SK-N-SH treated with all-trans-retinoic acid at 6 μM for 48 hours (cell line): Measurements from ENCODE around the gene RPL35.
A peak's percentile ranks its signal among the peaks of the same experiment; 100 is the strongest.

Experiments
- ATAC-seq: fragments of 200-7000 bp; cut with Tn5 transposase; 3 replicates; pipeline ENCODE4 v1.9.1; 2020; ENCODE audit warnings: mild to moderate bottlenecking, moderate library complexity
- ARNTL ChIP-seq: fragments of 450-650 bp; formaldehyde crosslinking; IDR thresholded peaks from 2 replicates; pipeline ENCODE4 v1.5.0; 2020; ENCODE audit warnings: low read depth, mild to moderate bottlenecking, moderate library complexity, borderline replicate concordance
- BACH2 ChIP-seq: fragments of 250-450 bp; sonication (Bioruptor Pico); IDR thresholded peaks from 2 replicates; pipeline ENCODE4 v1.9.0; 2021; ENCODE audit warnings: mild to moderate bottlenecking, borderline replicate concordance
- GLIS3 ChIP-seq: fragments of 250-450 bp; sonication (Bioruptor Pico); IDR thresholded peaks from 2 replicates; pipeline ENCODE4 v1.5.0; 2020; ENCODE audit warnings: mild to moderate bottlenecking, moderate library complexity
- ISL1 ChIP-seq: fragments of 250-450 bp; sonication (Bioruptor Pico); IDR thresholded peaks from 2 replicates; pipeline ENCODE4 v2.1.2; 2022; ENCODE audit warnings: mild to moderate bottlenecking, moderate library complexity
- OSR1 ChIP-seq: fragments of 250-450 bp; sonication (Bioruptor Pico); IDR thresholded peaks from 2 replicates; pipeline ENCODE4 v1.8.0; 2022; ENCODE audit warnings: moderate library complexity, mild to moderate bottlenecking, inconsistent platforms
- PPARA ChIP-seq: fragments of 250-450 bp; sonication (Bioruptor Pico); IDR thresholded peaks from 2 replicates; pipeline ENCODE4 v1.5.0; 2020; ENCODE audit warnings: mild to moderate bottlenecking, borderline replicate concordance
- RARB ChIP-seq: fragments of 250-450 bp; sonication (Bioruptor Pico); IDR thresholded peaks from 2 replicates; pipeline ENCODE4 v1.8.0; 2021; ENCODE audit warnings: mild to moderate bottlenecking, moderate library complexity
- SNAI2 ChIP-seq: fragments of 250-450 bp; sonication (Bioruptor Pico); IDR thresholded peaks from 2 replicates; pipeline ENCODE4 v1.5.0; 2020; ENCODE audit warnings: mild to moderate bottlenecking, moderate library complexity
- TCF4 ChIP-seq: fragments of 250-450 bp; sonication (Bioruptor Pico); IDR thresholded peaks from 2 replicates; pipeline ENCODE4 v1.8.0; 2021; ENCODE audit warnings: mild to moderate bottlenecking, moderate library complexity, borderline replicate concordance
- TOX ChIP-seq: fragments of 250-450 bp; sonication (Bioruptor Pico); IDR thresholded peaks from 2 replicates; pipeline ENCODE4 v1.8.0; 2021; ENCODE audit warnings: mild to moderate bottlenecking, moderate library complexity, borderline replicate concordance
- TSHZ2 ChIP-seq: fragments of 250-450 bp; sonication (Bioruptor Pico); IDR thresholded peaks from 2 replicates; pipeline ENCODE4 v1.5.0; 2020; ENCODE audit warnings: mild to moderate bottlenecking, moderate library complexity
- ZC3H10 ChIP-seq: fragments of 250-450 bp; sonication (Bioruptor Pico); IDR thresholded peaks from 2 replicates; pipeline ENCODE4 v1.5.1; 2021; ENCODE audit warnings: mild to moderate bottlenecking, moderate library complexity
- ZFP3 ChIP-seq: fragments of 250-450 bp; sonication (Bioruptor Pico); IDR thresholded peaks from 2 replicates; pipeline ENCODE4 v1.5.0; 2020; ENCODE audit warnings: mild to moderate bottlenecking, moderate library complexity
- ZFP30 ChIP-seq: fragments of 450-650 bp; formaldehyde crosslinking; IDR thresholded peaks from 2 replicates; pipeline ENCODE4 v1.5.0; 2022; ENCODE audit warnings: mild to moderate bottlenecking, moderate library complexity
- ZNF565 ChIP-seq: fragments of 450-650 bp; formaldehyde crosslinking; conservative IDR thresholded peaks from 2 replicates; pipeline ENCODE4 v1.5.0; 2020; ENCODE audit warnings: low read depth, mild to moderate bottlenecking, moderate library complexity
- ZNF70 ChIP-seq: fragments of 450-650 bp; formaldehyde crosslinking; IDR thresholded peaks from 2 replicates; pipeline ENCODE4 v1.5.0; 2020; ENCODE audit warnings: mild to moderate bottlenecking, moderate library complexity
- ZNF8 ChIP-seq: fragments of 450-650 bp; formaldehyde crosslinking; IDR thresholded peaks from 2 replicates; pipeline ENCODE4 v1.5.0; 2020; ENCODE audit warnings: mild to moderate bottlenecking, moderate library complexity
- TF ChIP-seq, protein P1 (sequence below): fragments of 250-450 bp; sonication (Bioruptor Pico); IDR thresholded peaks from 2 replicates; pipeline ENCODE4 v1.5.1; 2020; ENCODE audit warnings: low read depth, mild to moderate bottlenecking, moderate library complexity
- TF ChIP-seq, protein P2 (sequence below): fragments of 250-450 bp; sonication (Bioruptor Pico); IDR thresholded peaks from 2 replicates; pipeline ENCODE4 v1.8.0; 2020; ENCODE audit warnings: mild to moderate bottlenecking, moderate library complexity, borderline replicate concordance

RPL35 gene

GRCh38 chr9:124861342-124862229 is at the start of gene RPL35, which contains the start of gene ARPC5L:
Gene RPL35, minus strand, starts transcription at chr9:124861957. Its CDS starts 45 bp downstream, at chr9:124861912.
Gene ARPC5L, plus strand, starts transcription at chr9:124862130. Its CDS starts 7,161 bp downstream, at chr9:124869291.
- peak; percentile 95 for ATAC-seq
- no peak for TF ChIP-seq TOX
- 0 out of 2 replicates have a peak, but pooled peaks have one; percentile 26 for TF ChIP-seq TSHZ2 (CRISPR knock-in tag)

DNA sequence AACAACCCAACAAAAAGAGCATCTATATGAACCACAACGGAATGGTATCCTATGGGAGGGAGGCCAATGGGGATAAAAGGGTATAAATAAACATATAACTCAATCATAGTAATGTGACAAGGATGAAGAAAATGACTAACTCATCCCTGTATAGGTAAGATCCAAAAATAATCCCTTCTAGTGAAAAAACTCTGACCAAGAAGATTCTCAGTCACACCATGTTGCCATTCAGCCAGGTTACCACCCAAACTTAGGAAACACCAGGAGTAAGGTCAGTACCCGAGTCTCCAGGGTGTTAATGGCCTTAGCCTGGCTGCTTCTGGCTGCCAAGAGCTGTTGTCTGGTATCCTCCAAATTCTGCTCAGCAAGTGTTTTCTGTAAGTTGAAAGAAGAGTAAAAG is 46.3 kb upstream of the RPL35 start:
- TF ChIP-seq TCF4 (CRISPR knock-in tag) (no peak), ZC3H10 (CRISPR knock-in tag) (no peak), RARB (no peak), SNAI2 (CRISPR knock-in tag) (no peak), ZNF70 (no peak), GLIS3 (CRISPR knock-in tag) (no peak), ZNF565 (CRISPR knock-in tag) (no peak), ZFP3 (CRISPR knock-in tag) (no peak), ISL1 (CRISPR knock-in tag) (no peak), ZNF8 (no peak), ARNTL (CRISPR knock-in tag) (no peak), OSR1 (CRISPR knock-in tag) (no peak), ZFP30 (CRISPR knock-in tag) (no peak), TSHZ2 (CRISPR knock-in tag) (no peak), BACH2 (CRISPR knock-in tag) (no peak)
- TF ChIP-seq, protein P1, sequence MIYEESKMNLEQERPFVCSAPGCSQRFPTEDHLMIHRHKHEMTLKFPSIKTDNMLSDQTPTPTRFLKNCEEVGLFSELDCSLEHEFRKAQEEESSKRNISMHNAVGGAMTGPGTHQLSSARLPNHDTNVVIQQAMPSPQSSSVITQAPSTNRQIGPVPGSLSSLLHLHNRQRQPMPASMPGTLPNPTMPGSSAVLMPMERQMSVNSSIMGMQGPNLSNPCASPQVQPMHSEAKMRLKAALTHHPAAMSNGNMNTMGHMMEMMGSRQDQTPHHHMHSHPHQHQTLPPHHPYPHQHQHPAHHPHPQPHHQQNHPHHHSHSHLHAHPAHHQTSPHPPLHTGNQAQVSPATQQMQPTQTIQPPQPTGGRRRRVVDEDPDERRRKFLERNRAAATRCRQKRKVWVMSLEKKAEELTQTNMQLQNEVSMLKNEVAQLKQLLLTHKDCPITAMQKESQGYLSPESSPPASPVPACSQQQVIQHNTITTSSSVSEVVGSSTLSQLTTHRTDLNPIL (CRISPR knock-in tag): no peak
- TF ChIP-seq, protein P2, sequence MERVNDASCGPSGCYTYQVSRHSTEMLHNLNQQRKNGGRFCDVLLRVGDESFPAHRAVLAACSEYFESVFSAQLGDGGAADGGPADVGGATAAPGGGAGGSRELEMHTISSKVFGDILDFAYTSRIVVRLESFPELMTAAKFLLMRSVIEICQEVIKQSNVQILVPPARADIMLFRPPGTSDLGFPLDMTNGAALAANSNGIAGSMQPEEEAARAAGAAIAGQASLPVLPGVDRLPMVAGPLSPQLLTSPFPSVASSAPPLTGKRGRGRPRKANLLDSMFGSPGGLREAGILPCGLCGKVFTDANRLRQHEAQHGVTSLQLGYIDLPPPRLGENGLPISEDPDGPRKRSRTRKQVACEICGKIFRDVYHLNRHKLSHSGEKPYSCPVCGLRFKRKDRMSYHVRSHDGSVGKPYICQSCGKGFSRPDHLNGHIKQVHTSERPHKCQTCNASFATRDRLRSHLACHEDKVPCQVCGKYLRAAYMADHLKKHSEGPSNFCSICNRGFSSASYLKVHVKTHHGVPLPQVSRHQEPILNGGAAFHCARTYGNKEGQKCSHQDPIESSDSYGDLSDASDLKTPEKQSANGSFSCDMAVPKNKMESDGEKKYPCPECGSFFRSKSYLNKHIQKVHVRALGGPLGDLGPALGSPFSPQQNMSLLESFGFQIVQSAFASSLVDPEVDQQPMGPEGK (CRISPR knock-in tag): no peak
- no peak for ATAC-seq

GRCh38 chr9:124906966-124907365 is 45.2 kb upstream of the RPL35 start:
- ATAC-seq: no peak
- TF ChIP-seq ZNF70 (no peak), SNAI2 (CRISPR knock-in tag) (no peak), ZNF565 (CRISPR knock-in tag) (no peak), RARB (no peak), ZNF8 (no peak)

DNA sequence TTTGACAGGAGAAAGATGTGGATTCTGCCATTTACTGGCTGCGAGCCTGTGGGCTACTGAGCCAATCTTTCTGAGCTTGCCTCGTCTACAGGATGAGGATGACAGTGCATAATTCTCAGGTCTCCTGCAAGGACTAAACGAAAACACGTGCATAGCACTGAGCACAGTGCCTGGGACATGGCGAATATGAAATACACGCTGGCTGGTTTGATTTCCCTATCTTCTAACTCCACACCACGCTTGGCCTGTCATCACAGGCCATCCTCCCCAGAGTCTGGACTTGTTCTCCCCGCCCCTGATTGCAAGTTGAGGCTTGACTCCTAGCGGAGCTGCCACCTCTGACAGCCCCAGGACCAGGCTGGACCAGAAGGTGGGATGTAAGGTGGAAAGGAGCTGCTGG is 38.1 kb upstream of the RPL35 start:
- ATAC-seq: no peak
- TF ChIP-seq ZFP30 (CRISPR knock-in tag) (no peak), TSHZ2 (CRISPR knock-in tag) (no peak), ZNF70 (no peak), PPARA (CRISPR knock-in tag) (no peak), ZFP3 (CRISPR knock-in tag) (no peak)
- TF ChIP-seq, protein P1 (CRISPR knock-in tag): no peak
- TF ChIP-seq, protein P2 (CRISPR knock-in tag): no peak
